Fibroblast of peridontal ligament (primary cell): ENCODE data around the gene DNAH9.
A peak's percentile ranks its signal among the peaks of the same experiment; 100 is the strongest.

Source experiments
- DNase-seq: peaks from one replicate; pipeline ENCODE4 v3.0.0-alpha.2; 2010; ENCODE audit errors: extremely low read depth

DNAH9 gene

DNA sequence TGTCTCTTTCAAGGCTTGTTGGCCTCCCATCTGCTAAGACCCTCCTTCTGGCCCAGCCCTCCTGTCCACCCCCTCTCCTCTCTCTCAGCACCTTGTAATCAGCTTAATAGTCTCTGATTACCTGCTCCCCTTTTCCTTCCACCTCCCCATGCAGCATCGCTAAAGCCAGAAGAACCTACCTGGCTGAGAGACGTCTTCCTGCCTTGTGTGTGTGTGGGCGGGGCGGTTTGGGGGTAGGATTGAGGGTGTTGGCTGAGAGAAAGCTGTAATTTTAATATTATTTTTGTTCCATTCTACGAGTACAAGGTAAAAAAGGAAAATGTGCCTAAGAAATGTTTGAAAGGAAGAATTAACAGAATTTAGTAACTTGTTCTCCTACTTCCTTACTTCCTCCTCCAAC, 3.4 kb downstream of the DNAH9 start:
- no peak for DNase-seq

DNA sequence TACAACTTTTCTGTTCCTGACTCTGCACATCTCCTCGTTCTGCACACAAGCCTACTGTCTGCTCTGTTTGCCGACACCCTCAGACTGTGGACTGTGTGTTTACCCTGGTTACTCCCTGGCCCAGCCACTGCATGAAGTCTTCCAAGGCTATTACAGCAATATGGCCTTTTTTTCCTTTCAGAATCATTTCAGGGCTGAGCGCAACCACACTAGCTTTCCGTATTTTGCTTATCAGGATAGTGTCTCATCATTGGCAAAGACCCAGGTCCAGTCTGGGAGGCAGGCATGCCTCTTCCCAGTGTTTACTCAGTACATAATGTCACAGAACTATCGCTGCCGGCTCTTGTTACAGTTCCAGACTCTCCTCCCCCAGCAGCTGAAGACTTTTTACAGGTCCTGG, 10.1 kb downstream of the DNAH9 start:
- DNase-seq = no peak

DNA sequence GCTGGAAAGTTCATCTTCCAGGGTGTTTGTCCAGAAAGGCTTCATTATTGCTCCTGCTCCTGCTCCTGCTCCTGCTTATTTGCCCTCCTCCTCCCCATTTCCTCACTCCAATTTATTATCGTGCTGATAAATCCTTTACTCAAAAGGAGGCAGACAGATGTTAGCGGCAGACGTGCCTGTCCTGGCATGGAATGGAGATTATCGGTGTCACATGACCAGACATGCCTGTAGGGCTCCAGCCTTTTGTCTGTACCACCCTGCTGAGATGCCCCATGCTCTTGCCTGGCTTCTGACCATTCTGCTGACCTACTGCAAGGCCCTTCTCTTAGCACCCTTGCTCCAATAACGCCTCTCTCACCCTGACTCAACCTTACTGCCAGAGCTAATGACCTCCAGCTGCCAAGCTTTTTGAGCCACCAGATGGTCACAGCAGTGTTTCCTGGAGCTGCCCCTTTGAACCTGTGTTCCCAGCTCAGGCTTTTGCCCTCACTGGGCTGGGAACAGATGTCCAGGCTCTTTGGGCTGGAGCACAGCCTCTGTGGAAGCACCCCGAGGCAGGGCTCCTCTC, 12.8 kb downstream of the DNAH9 start:
- DNase-seq = no peak

DNA sequence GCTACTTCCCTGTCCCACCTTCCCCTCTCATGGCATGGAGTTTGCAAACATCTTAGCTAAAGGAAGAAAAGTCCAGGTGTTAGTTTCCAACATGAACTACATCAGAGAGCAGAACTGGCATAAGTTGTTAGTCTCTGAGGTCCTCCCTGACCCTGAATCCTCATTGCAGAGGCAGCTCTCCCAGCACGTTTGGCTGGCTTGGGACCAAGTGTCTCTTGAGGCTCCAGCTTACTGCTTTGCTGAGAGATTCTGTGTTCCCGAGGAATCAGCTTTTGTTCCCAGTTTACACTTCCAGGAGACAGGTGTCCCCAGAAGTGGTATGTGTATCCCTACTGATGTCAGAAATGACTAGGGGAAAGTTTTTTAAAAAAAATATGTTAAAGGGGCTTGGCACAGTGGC, 14.7 kb downstream of the DNAH9 start:
- DNase-seq = no peak

DNA sequence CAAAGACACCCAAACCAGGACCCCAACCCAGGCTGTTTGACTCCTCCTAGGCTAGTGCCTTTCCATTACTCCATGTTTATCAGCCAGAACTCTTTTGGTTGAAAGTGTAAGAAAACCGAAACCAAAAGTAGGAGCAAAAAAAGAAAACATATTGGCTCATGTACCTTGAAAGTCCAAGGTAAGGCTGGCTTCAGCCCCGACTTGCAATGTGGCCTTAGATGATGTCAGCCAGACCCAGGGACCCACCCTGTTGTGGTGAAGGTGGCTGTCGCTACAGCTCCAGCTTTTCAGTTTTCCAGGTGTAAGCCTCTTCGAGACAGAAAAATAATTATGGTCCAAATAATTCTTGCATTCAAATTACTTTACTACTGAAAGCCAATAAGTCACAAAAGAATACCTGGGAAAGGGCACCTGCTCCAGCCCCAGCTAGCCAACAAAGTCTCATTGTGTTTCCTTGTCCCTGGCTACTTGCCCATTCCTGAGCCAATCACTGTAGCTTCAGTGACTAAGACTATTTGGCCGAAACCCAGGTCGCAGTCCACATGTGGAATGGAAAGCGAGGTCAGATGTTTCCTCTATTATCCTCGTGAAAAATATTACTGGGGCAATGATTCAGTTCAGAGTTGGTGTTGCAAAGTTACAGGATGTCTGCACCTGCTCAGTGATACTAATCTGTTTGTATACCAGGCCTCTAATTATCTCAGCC, 20.7 kb downstream of the DNAH9 start:
- no peak for DNase-seq

DNA sequence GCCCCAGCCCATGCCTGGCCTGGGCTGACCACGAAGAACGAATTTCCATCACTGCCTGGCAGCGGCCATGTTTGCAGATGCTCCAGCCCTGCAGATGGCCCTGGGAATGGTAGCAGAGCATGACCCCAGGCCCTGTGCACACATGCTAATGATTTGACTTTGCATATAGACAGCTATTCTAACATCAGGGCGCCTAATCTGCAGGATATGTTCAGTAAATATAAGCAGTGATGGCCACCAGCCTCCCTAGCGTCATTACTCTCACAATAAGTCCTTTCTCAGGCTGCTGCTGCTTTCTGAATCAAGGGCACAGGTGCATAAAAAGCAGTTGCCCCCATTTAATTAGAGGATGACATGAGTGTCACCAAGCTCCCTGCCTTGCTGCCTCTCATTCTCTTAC, 24.2 kb downstream of the DNAH9 start:
- DNase-seq = no peak

DNA sequence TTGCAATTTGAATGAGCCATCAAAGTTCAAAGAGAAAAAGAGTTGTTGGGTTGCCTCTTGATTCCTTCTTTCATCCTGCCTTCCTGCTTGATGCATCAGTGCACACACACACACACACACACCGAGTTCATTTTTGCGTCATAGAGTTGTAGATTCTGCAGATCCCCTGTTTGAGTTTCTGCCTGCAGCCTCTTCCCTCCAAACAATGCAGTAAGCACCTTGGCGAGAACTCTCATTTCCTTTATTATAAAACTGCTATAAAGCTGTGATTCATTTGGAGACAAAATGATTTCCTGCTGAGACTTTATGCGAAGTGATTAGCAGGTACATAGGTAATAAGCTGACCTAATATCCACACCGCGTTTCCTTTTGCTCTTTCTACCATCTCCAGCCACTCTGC, 26.7 kb downstream of the DNAH9 start:
- no peak for DNase-seq

DNA sequence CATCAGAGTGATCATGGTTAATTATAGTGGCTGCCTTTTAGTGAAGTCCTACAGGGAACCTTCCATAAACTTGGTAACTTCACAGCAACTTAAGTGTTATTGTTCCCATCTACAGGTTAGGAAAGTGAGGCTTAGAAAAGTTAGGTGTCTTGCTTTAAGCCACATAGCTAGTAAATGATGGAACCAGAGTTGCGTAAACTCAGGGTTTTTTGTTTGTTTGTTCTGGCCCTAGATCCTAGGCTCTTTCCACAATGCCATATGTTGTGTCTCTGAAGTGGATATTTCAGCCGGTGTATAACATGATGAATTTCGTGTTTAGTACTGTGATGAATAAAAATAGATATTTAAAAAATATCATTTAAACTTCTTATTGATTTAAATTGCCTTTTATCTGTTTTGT, 27.6 kb downstream of the DNAH9 start:
- no peak for DNase-seq

DNA sequence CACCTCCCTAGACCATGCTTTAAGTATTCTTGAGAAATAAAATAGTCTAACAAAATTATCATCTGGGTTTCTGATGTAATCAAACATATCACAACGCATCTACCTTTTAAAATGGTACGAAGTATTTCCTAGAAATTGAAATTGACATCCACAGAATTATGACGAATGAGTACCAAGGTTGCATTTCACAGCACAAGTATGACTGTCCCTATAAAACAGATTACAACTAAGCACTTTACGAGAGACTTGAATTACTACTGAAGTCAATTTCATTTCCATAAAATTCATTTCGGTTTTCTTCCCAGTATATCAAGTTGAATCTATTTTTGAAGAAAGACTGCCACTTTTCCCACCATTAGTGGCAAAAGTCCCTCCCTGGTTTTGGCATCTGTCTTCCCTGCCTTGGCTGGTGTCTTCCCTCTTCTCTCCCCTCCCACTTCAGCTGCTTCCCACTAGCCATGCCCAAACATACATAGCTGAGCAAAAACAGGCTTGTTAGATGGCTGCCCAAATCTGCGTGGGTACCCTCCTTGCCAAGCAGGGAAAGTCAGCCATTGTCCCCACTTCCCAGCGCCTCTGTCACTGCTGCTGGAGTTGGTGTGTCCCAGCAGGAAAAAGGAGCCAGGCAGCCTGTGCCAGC, 29.2 kb downstream of the DNAH9 start:
- DNase-seq = no peak

DNA sequence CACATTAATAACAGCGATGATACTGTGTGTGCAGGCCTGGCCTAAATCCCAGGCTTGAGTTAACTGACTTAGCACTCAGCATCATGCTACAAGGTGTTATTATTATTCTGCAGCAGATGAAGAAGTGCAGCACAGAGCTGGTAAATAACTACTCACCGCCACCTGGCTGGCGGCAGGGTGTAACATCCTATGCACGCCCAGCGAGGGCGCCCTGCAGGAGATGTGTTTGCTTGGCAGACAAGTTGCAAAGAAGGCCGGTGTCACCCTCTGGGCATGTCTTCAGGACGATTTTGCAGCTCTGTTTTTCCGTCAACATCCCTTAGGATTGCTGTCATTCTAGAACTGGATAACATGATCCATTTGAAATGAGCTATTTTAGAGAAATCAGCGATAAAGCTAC, 30.1 kb downstream of the DNAH9 start:
- DNase-seq = no peak

DNA sequence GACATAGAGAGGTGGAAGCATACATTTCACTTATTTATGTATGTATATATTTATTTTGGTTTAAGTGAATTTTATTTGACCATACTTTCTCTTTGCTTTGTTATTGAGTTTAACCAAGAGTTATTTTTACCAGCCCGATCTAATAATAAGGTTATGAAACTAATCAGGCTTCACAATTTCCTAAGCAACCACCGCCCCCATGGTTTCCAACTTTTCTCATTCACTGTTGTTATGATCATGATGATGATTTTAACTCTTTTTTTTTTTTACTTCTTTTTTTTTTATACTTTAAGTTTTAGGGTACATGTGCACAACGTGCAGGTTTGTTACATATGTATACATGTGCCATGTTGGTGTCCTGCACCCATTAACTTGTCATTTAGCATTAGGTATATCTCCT, 30.6 kb downstream of the DNAH9 start:
- DNase-seq = no peak

DNA sequence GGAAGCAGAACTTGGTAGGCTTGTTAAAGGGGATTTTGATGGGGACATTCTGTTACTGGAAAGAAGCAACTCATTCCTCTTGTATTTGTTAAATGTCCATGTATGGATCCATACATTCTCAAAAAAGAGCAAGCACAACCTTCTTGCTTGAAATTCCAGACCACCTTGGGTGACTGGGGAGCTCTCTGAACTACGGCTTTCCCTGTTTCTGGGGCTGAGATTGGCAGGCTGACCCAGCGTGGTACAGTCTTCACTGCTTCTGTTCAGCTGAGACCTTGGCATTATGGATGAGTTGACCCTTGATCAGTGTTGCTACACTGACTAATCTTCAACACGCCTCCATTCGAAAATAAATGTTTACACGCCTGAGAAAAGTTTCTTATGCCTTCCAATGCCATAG, 38.5 kb downstream of the DNAH9 start:
- no peak for DNase-seq

DNA sequence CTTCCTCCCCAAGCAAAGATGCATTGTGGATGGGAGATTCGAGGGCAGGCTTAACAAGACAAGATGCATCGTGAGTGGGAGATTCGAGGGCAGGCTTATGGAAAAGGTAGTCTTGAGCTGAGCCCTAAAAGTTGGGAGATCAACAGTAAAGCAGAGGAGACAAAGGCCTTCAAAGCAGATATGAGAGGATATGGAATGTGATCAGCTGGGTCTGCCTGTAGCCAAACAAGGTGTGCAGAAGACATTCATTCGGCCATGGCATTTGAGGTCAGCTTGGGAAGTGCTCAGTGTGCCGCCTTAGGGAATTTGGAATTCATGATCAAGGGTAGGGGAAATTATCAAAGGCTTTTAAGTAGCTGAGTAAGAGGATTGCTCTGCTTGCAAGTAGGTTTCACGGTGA, 39.5 kb downstream of the DNAH9 start:
- no peak for DNase-seq

DNA sequence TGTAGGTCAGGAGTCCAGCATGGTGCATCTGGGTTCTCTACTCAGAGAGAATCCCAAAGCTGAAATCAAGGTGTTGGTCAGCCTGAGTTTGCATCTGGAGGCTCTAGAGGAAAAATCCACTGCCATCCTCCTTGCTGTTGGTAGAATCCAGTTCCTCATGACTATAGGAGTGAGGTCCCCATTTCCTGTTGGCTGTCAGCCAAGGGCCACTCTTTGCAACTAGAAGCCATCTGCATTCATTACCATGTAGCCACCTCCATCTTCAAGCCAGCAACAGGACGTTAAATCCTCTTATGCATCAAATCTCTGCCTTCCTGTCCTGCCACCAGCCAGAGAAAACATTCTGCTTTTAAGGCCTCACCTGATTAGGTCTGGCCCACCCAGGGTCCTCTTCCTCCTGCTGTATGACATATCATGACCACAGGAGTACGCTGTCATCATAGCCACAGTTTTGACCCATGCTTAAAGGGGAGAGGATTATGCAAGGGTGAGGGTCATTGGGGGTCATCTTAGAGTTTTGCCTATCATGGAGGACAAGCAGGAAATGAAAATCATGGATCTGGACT, 40.5 kb downstream of the DNAH9 start:
- no peak for DNase-seq

DNA sequence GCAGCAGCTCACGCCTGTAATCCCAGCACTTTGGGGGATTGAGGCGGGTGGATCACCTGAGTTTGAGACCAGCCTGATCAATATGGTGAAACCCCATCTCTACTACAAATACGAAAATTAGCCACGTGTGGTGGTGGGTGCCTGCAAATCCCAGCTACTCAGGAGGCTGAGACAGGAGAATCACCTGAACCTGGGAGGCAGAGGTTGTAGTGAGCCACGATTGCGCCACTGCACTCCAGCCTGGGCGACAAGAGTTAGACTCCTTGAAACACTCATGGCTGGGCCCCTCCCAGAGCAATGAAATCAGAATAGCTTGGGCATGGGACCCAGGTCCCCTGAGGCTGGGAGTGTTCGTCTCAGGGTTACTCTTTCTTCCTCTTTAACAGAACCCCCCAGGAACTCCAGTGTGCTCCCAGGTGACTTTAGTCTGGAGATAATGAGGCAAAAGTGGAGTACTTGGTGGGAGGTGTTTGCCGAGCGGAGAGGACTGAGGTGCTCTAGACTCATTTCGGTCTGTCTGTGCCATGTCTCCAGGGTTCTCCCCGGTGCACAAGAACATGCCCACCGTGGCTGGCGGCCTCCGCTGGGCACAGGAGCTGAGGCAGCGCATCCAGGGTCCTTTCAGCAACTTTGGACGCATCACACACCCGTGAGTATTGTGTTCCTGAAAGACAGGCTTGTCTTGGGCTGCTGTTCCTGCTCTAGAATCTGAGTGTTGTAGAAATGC, 41.6 kb downstream of the DNAH9 start:
- DNase-seq = no peak

DNA sequence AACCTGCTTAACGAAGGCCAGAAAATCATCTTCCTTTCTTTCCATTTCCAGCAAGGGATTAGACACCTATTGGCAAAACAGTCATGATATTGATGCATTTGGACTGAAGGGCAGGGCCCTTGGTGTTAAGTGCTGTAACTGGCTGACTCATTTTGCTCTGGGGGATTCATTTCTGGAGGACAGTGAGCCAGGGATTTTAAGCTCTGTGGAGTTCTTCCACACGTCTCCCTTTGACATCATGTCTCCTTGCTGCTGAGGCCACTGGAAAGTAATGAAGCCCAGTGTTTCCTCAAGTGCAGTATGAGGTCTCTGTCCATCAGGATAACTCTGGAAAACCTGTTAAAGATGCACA, 42.2 kb downstream of the DNAH9 start:
- DNase-seq = no peak

DNA sequence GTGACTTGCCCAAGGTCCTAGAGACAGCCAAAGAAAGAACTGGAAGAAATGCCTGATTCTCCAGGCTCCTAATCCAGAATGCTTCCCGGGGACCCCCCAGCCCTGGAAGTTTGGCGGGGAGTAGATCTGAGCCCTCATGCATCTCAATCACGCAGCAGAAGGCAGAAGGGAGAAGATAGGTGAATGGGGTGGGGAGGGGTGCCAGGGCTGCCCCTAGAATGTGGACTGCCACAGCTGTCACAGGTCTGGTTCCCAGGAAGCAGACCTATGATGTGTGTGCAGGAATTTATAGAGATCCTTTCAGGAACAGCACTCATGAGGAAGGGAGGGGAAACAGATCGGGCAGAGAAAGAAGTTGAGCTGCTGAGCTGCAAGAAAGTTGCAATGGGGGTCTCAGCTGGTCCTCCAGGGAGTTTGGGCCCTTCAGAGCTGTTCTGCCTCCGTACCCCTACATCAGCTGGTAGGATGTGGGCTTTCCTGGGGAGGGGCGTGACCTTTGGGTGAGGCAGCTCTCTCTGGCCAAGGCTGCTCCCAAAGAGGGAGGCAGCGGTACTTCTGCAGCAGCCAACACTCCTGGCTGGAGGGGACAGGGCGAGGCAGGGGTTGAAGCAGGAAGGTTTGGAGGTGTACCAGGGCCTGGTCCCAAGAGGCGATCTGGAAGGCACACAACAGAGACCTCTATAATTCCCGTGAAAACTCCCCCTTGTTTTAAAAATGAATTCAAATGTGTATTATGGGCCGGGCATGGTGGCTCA, 43.4 kb downstream of the DNAH9 start:
- DNase-seq = no peak

DNA sequence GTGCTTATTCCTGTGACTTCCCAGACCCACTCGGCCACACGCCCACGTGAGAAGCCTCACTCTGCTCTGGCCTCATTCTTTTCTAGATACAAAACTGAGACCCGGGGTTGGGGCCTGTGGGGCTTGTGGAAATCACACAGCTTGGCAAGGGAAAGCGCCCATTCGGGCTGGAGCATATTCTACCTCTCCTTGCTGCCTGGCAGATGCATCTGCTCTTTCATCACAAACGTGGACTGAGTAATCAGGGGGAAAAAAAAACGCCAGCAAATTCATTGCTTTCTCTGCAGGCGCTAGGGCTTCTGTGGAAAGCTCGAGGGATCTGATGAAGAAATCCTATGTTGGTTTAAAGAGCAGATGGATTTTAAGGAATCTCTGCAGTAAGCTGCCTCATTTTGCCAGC, 44.4 kb downstream of the DNAH9 start:
- DNase-seq = no peak

DNA sequence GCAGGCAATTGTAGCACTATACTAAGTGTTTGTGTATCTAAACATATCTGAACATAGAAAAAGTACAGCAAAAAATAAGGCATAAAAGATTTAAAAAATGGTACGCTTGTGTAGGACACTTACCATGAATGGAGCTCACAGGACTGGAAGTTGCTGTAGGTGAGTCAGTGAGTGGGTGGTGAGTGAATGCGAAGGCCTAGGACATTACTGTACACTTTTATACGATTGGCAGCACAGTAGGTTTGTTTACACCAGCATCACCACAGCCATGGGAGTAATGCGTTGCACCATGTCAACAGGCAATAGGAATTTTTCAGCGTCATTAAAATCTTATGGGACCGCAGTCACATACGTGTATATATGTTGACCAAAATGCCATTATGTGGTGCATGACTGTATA, 45.6 kb downstream of the DNAH9 start:
- no peak for DNase-seq

DNA sequence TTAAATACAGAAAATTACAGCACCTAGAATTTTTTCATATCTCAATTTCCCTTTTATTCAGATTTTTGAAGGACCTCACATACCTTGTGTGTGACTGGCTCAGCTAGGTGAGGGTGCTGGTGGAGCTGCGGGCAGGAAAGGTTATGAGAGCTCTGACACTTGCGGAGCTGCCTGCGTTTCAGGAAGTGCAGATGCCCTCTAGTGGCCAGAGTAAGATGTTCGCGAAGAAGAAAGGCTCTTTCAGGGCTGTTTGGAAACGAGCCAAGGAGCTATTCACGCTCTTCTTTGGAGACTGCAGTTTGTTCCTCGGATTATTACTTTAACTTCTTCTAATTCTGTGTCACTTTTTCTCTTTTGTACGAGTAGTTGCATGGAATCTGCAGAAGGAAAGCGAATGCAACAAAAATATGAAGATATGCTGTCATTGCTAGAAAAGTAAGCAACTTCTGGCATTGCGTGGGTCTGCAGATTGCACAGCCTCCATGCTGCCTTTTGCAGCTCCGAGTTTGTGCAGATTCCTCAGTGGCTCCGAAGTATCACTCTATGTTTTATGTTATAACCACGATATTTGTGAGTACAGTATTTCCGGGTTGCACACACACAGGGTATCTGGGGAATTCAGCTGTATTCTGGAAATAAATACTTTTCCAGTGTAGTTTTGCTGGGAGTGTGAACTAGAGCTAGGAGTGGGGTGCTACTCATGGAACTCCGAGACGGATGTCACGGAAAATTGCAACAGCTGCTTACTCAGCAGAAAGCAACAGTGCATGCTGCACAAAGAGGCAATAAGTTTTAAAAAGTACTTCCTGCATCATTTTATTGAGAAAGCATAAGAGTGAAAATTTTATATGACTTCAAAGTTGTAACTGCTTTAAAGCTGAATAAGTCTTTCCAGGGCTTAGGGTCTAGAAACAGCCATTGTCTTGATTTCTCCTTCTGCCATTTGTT, 46.3 kb downstream of the DNAH9 start:
- peak; percentile 20 for DNase-seq

DNA sequence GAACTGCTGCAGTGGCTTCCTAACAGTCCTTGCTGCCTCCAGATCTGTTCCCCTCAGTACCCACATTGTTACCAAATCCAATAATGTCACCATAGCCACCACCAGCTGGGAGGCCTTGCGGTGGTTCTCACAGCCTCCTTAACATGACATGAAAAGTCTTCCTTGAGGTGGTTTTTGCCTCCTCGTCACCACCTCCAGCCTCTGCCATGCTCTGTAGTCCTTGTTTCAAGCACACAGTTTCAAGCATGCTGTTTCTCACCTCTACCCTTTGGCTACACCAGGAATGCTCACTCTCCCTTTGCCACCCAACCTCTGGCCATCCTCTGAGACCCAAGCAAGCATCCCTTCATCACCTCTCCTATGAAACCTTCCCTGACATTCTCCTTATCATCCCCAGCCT, 47.2 kb downstream of the DNAH9 start:
- DNase-seq = no peak
